Superior temporal gyrus (tissue), 1 donor: ENCODE measurements around the gene ATG10.

Experiments
- DNase-seq: peaks from one replicate; pipeline ENCODE4 v3.0.0-alpha.2; 2016; ENCODE audit errors: extremely low spot score

Gene ATG10

DNA sequence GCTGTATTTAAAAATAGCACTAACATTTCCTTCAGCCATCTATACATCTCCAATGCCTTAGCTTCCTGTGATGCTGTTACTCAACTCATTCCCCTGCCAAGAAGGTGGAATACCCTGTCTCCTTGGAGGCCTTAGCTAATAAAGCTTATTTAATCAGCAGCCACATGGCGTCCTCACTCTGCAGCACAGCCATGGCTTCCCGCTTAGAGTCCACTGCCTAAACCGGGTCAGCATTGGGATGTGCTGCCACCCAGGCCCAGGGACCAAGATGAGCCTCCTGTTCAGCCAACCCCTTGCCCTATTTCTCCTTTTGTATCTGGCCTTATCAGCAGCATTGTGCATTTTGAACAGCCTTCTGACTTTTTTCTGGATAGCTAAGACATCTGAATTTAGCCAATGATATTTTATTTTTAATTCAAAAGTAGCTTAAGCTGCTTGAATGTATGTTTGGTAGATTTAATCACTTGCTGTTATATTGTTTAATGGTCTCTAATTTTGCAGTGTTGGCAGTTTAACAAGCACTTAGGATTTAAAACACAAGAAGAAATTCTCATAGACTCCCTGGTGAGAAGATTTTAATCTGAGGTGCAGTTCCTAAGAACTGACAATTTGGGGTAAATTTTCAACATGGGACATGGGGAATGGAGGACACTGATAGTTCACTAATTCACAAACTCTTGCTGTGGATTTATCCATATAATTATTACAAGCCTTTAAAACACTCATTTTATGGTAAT lies 193.3 kb downstream of the ATG10 start:
- DNase-seq = peak; percentile 50

GRCh38 chr5:82165740-82166530 lies 194.1 kb downstream of the ATG10 start:
- peak; percentile 92 for DNase-seq

DNA sequence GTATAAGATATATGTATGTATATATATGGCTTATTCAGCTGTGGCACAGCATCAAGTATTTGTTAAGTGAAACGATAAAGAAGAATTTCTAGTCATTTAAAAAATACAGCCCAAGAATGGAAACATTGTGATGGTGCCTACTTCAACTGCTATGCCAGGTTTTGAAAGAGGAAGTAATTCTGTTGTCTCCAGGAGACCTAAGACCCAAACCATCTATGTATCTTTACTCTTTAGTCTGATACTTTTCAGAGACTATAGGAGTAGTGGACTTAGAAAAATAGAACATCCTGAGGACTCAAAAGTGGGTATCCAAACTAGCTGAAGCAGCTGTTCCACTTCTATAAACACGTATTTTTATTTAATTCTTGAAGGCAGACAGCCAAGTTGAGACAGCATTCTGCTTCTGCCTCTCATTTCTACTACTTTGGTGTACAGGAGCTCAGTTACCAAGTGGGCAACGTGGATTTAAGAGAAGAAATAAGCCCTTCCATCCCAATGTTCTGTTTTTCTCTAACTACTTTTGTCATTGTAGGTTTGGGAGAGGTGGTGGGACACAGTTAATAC lies 195.6 kb downstream of the ATG10 start:
- peak; percentile 22 for DNase-seq

DNA sequence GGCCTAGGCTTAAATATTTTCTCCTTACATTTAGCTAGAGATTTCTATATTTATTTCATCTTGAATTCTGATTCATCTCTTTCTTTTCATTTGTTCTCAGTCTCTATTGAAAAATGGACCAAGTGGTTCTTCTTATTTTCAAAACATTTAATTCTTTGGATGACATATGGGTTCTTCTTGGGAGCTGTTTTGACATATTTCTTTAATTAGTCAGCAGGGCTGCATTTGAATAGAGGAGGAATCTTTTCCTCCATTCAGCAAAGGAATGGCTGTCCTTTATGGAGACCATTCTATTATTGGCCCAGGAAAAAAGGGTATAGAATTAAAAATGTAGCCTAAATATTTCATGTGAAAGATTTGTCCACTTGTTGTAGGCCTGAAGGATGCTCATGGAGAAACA lies 196.5 kb downstream of the ATG10 start:
- DNase-seq = no peak

GRCh38 chr5:82169892-82170291 lies 198.1 kb downstream of the ATG10 start:
- DNase-seq = no peak

- DNase-seq = peak; percentile 64
These were observed 202.5 kb downstream of the ATG10 start for GRCh38 chr5:82174128-82174918.

- DNase-seq = no peak
These were observed 203.0 kb downstream of the ATG10 start for GRCh38 chr5:82174919-82175219.

- no peak for DNase-seq
These were observed 204.4 kb downstream of the ATG10 start for GRCh38 chr5:82176115-82176814.

GRCh38 chr5:82178378-82178777 lies 206.6 kb downstream of the ATG10 start:
- no peak for DNase-seq

- no peak for DNase-seq
These were observed 210.8 kb downstream of the ATG10 start for GRCh38 chr5:82182662-82183061.

DNA sequence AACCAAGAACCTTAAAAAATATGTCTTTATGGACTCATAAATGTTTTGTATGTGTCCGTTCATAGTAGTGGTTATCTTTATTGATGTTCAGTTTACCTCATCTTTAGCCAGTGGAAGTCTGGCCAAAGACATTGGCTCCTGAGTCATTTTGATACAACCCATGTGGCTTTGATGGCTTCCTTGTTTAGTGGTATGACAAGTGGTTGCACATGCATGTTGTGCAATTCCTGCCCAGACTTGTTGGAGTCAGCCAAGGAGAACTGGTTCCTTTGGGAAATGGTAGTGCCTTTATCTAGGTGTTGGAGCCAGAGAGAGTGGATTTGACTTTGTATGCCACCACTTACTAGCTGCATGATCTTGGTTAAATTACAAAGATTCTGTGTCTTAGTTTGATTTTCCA lies 212.0 kb downstream of the ATG10 start:
- no peak for DNase-seq

GRCh38 chr5:82185851-82186250 lies 214.0 kb downstream of the ATG10 start:
- no peak for DNase-seq

- no peak for DNase-seq
These were observed 225.7 kb downstream of the ATG10 start for GRCh38 chr5:82197550-82197949.

- DNase-seq = no peak
These were observed 232.7 kb downstream of the ATG10 start for GRCh38 chr5:82204567-82204966.

GRCh38 chr5:82205005-82205404 lies 233.2 kb downstream of the ATG10 start:
- no peak for DNase-seq

DNA sequence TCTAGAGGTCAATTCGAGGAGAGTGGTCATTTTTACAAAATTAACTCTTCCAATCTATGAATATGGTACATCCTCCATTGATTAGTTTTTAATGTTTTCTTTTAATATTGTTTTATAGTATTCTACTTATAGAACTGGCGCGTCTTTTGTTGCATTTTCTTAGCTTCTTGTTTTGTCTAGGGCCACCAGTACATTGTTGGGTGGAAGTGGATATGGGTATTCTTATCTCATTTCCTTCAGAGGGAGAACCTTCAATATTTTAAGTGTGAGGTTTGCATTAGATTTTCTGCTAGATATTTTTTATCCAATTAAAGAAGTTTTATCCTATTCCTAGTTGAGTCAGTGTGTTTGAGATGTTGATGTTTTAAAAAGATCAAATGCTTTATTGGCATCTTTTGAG lies 236.5 kb downstream of the ATG10 start:
- no peak for DNase-seq

DNA sequence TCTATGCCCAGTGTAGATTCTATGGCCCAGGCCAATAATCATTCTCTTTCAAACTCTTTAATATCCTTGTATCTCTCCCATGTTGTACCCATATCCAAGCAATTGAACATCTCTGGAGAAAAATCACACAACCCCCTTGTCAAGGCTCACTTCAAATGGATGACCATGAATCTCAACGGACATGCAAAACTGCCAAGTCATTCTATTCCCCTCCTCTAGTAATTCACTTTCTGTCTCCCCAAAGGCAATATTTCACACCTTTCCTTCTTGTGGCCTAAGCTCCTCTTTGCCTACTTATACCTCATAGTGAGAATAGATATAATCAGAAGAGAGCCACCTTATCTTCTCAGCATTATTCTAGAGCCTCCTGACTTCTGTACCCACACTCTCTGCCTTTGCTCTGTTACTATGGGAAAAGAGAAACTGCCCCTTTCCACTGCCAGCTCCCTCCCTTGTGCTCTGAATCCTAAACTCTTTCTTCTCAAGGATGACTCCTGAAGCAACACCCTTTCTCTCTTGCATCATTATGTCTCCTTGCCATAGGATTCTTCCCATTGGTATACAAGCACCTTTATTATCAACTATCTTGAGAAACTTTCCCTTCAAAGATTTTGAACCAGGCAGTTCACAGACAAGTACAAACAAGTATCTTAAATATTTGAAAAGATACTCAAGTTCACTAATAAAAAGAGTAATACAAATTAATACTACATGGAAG lies 240.2 kb downstream of the ATG10 start:
- DNase-seq = no peak

DNA sequence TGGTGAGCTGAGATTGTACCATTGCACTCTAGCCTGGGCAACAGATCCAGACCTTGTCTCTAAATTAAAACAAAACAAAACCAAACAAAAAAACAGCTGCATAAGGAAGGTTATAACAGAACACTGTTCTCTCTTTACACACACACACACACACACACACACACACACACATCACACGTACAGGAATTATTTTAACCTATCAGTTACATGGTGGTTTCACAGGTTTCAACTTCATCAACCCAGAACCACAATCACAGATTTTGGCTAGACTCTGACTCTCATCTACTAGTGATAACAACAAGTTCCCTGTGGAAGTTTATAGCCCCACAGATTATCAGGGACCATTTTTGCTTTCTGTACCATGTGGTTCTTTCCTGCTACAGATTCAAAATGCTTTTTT lies 246.1 kb downstream of the ATG10 start:
- DNase-seq = no peak

DNA sequence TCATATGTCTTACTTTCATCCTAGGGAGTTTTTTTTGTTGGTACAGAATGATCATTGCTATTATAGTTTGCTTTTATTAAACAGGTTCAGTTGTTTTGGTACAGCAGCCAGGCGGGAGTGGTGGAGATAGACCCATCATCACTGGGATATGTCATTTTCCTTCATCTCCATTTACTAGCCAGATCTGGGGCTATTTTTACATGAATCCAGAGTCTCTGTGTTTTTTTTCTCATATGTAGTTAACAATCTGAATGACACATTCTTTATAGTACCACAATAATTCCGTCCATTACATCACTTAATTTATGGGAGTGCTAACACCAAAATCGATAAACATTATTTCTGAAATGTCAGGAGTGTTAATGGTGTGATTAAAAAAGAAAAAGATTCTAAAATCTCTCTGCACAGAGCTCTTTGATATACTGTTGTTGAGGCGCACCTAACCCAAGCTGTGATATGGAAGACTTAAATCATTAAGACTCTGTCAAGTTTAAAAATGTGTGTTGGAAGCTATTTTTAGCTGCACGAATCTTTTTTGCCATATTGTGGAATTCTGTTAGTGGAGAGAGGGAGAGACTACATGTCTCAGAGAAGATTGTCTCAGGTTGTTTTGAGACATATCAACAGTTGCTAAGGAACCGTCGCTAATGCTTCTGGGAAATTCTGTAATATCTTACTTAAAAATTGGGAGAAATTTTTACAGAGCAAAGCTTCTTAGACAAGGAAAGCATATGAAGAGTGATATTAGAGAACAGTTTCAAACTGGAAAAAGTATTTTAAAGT lies 246.7 kb downstream of the ATG10 start:
- peak; percentile 22 for DNase-seq

DNA sequence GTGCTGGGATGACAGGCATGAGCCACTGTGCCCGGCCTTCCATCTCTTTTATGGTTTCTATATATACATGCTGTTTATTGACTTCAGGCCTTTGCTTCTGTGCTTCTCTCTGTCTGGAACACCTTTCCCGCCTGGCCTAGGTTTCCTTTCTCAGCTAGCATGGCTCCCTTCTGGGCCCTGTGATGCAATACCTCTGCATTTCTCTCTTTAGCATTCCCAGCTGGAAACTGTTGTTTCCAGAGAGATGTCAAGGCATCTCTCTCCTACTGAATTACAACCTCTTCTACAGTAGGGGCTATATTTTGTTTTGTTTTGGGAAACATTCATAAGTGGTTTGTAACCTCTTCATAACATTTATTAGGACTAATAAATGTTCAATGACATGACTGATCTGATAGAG lies 249.2 kb downstream of the ATG10 start:
- DNase-seq = no peak
